GM19463 (cell line): Measurements from ENCODE around the gene MAN2A2.
"Not testable (repeated sequence)": the region's sequence is repeated elsewhere in the genome, so short reads cannot be mapped to it uniquely, and the experiment has no call there.

ENCODE experiments used
- ATAC-seq: cut with Tn5 transposase; IDR thresholded peaks from one replicate; pipeline ENCODE4 v1.9.1; 2021; ENCODE audit warnings: mild to moderate bottlenecking, moderate library complexity; ENCODE audit not compliant: unreplicated experiment

Gene MAN2A2

DNA sequence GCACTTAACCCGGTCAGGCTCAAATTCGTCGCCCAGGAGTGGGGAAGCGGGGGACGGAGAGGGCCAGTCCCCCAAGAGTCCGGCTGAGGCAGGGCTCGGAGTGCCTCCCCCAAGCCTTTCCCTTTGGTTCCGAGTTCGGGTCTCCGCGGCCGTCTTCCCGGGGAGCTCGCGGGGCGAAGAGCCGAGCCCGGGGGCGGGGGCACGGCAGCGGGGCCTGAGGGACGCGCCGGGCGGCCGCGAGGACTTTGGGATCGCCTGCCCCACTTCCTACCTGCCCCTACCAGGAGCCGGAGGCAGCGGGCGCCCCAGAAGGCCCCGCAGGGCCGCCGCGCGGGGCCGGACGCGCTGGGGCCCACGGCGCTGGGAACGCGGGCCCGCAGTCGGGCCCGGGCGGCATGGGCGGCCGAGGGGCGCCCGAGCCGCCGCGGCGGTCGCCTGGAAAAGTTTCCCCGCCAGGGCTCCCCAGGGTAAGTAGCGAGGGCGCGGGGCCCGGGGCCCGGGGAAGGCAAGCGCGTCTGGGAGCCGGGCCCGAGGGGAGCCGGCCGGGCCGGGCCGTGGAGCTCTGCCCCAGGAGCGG lies 31.9 kb upstream of the MAN2A2 start:
- peak; percentile 22 for ATAC-seq

DNA sequence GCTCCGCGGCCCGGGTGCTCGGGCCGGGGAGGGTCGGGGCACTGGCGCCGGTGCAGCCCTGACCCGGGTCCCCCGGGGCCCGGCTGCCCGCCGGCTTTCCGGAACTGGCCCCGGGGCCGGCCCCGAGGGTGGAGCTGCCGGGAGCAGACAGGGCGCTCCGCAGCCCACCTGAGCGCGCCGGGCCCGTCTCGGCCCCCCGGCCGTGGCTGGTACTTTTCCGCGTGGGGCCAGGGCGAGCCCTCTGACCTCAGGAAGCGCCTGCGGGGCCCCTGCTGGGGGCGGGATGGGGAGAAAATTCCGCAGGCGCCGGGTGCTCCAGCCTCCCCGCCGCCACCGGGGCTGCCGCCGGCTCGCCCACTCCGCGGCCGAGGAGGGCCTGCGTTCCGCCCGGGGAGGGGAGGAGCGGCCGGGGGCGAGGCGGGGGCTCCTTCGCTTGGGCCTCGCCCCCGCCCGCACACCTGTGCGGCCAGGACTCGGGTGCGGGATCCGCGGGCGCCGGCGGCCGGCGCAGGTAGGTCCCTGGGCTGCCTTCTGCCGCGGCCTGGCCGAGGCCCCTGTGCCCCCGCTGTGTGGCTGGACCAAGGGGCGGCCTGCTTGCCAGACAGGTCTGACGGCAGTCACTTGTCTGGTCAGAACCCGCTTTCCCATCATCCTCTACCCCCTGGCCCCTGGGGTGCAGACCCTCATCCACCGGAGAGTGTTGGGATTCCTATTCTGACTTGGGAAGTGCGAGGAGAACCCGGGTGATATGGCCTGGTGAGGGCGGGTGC lies 31.2 kb upstream of the MAN2A2 start:
- peak; percentile 24 for ATAC-seq

DNA sequence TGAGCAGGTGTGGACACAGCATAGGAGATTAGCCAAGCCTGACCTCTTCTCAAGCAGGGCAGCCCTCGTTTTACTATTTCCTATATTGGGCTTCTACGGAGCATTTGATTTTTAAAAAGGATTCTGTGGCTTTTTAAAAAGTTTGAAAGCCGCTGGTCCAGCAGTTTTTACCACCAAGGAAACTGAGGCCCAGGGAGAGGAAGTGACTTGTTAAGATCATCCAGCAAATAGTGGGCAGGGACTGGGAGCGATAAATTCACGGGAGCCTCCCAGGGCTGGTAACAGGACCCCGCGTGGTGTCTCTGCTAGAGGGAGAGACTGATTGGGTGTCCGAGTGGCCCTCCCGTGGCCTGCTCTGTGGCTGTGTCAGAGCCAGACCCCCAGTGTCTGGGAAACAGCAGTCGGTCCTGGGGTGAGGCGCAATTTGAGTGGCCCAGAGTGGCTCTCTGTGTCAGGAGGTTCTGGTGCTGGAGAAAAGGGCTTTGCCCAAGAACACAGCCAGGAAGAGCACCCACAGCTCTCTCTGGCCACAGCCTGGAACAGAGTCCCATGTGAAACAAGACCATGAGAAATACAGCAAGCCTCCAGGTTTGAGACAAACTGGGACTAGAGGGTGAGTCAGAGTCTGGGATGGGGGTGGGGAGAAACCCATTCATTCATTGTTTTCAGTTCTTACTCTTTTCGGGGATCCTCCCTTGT lies 30.5 kb upstream of the MAN2A2 start:
- ATAC-seq = no peak

DNA sequence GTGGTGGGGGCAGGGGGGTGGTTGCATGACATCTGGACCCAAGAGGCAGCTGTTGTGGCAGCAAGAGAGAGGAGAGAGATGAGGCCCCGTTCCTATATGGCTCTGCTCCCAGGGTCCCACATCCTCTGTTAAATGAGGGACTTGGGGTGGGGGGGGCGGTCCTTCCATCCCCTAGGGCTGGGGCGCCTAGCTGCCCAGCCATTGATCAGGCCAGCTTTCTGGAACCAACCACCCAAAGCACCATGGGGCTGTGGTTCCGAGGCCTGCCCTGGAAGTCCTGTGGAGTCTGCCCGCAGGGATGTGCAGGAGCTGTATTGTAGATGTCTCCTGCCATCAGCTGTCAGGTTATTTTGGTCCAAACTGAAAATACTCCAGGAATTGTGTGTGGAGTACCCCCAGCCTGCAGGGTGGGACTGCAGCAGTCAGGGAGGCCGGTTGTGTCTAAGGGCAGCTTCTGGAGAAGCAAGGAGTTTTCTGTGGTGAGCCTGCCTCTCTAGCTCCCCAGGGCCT lies 29.6 kb upstream of the MAN2A2 start:
- ATAC-seq = no peak

DNA sequence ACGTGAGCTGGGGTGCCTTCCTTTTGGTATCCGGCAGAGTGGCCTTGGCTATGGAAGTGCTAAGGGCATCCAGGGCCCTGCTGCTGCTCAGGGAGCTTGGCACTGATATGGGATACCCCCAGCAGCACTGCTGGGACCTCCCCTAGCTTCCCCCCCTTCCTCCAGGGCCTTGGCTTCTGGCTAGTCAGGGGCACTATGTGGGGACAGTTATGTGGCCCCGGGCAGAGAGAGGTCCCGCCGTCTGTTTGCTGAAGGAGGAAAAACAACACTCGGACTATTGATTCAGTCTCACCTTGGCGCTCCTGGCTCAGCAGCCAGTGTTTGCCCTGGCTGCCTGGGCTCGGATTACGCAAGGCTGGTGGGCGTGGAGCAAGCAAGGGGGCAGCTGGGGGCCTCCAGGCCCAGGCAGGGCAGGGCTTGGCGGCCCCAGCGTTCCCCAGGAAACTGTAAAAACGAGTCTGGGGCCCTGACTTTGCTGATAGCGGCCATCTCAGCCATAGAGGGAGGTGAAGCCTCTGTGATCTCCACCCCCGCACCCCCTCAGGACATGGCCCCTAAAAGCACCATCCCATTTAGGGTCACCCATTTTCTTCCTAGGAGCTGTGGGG lies 29.0 kb upstream of the MAN2A2 start:
- no peak for ATAC-seq

DNA sequence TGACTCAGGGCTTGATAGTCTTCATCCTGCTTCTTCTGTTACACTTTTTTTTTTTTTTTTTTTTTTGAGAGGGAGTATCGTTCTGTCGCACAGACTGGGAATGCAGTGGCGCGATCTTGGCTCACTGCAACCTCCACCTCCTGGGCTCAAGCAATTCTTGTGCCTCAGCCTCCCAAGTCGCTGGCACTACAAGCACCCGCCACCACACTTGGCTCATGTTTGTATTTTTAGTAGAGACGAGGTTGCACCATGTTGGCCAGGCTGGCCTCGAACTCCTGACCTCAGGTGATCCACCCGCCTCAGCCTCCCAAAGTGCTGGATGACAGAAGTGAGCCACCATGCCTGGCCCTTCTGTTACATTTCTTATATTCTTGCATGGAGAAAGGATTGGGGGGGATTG lies 28.1 kb upstream of the MAN2A2 start:
- not testable (repeated sequence) for ATAC-seq

DNA sequence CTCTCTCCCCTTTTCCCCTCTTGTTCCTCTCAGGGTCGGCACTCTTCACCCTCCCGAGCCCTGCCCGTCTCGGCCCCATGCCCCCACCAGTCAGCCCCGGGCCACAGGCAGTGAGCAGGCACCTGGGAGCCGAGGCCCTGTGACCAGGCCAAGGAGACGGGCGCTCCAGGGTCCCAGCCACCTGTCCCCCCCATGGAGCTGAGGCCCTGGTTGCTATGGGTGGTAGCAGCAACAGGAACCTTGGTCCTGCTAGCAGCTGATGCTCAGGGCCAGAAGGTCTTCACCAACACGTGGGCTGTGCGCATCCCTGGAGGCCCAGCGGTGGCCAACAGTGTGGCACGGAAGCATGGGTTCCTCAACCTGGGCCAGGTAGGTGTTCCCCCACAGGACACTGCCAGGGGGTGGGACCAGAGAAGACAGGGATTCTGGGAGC lies 27.5 kb upstream of the MAN2A2 start:
- ATAC-seq = no peak

DNA sequence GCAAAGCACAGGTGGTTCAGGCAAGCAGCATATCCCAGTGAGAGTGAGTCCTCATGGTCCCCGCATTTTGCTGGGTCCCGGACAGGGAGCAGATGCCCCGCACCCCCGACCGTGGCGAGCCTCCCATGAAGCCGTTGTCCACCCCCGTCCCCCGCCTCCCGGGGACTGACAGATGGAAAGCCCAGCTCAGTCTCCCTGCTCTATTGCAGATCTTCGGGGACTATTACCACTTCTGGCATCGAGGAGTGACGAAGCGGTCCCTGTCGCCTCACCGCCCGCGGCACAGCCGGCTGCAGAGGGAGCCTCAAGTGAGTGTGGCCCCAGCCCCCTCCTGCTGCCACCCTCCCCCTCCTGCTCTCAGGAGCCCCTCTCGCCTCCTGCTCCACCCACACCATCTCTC lies 27.1 kb upstream of the MAN2A2 start:
- ATAC-seq = no peak

DNA sequence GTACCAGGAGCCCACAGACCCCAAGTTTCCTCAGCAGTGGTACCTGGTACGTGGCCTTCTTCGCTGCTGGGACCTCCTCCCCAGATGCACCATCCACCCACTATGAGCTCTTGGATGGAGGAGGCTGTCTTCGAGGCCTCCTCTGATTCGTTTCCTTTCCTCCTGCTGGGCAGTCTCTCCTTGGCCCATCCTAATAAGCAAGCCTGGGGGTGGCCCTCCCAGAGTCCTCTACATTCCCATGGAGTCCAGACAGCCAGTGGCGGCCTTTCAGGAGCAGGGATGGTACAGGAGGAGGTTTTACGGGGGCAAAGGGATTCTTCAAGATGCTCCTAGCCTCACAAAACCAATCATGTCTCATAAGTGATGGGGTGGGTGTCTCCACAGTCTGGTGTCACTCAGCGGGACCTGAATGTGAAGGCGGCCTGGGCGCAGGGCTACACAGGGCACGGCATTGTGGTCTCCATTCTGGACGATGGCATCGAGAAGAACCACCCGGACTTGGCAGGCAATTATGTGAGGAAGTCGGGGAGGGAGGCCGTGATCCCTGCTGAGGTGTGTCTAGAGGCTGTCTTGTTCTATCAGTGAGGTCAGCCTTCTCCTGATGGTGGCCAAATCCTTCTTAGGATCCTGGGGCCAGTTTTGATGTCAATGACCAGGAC lies 26.5 kb upstream of the MAN2A2 start:
- no peak for ATAC-seq

DNA sequence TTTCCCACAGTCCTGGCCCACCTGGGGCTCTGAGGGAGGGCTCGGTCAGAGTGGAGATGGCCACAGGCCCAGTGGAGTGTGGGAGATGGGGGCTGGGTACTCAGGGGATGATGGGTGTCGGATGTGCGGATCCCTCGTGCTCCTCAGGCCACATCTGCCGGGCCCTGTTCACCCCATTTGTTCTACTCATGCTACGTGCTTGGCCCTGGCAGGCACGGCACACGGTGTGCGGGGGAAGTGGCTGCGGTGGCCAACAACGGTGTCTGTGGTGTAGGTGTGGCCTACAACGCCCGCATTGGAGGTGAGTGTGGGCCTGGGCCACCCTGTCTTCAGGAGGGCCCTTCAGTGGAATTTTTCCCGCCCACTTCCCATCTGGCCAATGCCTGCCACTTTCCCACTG lies 25.8 kb upstream of the MAN2A2 start:
- ATAC-seq = no peak

DNA sequence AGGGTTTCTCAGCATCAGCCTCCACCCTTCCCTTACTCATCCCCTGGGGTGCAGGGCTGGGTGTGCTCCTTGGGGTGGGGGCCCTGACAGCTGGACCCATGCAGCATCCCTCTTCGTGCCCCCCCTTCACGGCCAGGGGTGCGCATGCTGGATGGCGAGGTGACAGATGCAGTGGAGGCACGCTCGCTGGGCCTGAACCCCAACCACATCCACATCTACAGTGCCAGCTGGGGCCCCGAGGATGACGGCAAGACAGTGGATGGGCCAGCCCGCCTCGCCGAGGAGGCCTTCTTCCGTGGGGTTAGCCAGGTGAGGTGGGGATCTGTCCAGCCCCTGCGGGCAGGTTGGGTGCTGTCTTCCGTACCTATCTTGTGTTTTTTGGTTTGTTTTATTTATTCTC lies 25.1 kb upstream of the MAN2A2 start:
- ATAC-seq = no peak

DNA sequence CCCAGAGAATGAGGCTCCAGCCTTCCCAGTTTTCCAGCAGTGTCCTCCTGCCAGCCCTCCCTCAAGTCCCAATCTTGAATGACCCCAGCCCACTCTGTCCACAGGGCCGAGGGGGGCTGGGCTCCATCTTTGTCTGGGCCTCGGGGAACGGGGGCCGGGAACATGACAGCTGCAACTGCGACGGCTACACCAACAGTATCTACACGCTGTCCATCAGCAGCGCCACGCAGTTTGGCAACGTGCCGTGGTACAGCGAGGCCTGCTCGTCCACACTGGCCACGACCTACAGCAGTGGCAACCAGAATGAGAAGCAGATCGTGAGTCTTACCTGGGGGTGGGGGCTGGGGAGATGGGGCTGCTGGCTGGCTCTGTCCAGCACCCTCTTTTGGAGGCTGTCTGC lies 24.4 kb upstream of the MAN2A2 start:
- ATAC-seq = no peak

DNA sequence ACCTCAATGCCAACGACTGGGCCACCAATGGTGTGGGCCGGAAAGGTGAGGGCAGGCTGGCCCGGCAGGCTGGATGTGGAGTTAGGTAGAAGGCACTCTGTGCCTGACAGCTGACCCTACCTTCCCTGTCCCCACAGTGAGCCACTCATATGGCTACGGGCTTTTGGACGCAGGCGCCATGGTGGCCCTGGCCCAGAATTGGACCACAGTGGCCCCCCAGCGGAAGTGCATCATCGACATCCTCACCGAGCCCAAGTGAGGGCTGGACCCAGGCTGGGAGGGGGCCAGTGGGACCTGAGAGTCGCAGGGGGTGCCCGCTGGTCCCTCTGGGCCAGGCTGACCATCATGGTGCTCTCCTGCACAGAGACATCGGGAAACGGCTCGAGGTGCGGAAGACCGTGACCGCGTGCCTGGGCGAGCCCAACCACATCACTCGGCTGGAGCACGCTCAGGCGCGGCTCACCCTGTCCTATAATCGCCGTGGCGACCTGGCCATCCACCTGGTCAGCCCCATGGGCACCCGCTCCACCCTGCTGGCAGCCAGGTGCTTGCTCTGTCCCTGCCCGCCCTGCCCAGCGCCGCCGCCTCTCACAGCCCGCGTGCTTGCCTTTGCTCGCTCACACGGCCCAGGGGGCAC lies 23.3 kb upstream of the MAN2A2 start:
- no peak for ATAC-seq

DNA sequence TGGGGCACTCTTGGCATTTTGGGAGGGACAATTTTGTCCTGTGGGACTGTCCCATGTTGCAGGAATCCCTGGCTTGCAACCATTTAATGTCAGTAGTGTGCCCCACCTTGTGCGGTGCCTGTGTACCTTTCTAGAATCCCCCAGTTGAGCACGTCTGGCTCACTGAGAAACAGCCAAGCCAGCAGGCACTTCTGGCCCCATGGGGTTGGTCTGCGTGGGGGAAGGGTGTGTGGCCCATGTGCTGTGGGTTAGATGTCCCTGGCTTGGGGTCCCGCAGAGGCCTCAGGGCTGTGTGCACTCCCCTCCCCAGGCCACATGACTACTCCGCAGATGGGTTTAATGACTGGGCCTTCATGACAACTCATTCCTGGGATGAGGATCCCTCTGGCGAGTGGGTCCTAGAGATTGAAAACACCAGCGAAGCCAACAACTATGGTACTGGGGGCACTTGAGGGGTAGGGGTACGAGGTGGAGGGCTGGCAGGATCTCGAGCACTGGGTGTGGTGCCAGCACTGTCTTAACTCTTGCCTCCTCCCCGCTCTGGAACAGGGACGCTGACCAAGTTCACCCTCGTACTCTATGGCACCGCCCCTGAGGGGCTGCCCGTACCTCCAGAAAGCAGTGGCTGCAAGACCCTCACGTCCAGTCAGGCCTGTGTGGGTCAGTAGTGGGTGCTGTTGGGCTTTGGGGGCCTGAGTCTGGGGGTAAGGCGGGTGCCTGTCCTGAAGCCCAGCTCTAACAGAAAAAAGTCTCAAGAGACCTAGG lies 22.5 kb upstream of the MAN2A2 start:
- ATAC-seq = no peak

DNA sequence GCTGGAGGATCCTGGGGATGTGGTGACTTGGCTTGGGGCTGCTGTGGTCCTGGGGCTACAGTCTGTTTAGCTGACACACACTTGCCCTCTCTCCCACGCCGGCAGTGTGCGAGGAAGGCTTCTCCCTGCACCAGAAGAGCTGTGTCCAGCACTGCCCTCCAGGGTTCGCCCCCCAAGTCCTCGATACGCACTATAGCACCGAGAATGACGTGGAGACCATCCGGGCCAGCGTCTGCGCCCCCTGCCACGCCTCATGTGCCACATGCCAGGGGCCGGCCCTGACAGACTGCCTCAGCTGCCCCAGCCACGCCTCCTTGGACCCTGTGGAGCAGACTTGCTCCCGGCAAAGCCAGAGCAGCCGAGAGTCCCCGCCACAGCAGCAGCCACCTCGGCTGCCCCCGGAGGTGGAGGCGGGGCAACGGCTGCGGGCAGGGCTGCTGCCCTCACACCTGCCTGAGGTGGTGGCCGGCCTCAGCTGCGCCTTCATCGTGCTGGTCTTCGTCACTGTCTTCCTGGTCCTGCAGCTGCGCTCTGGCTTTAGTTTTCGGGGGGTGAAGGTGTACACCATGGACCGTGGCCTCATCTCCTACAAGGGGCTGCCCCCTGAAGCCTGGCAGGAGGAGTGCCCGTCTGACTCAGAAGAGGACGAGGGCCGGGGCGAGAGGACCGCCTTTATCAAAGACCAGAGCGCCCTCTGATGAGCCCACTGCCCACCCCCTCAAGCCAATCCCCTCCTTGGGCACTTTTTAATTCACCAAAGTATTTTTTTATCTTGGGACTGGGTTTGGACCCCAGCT lies 21.7 kb upstream of the MAN2A2 start:
- ATAC-seq = no peak

DNA sequence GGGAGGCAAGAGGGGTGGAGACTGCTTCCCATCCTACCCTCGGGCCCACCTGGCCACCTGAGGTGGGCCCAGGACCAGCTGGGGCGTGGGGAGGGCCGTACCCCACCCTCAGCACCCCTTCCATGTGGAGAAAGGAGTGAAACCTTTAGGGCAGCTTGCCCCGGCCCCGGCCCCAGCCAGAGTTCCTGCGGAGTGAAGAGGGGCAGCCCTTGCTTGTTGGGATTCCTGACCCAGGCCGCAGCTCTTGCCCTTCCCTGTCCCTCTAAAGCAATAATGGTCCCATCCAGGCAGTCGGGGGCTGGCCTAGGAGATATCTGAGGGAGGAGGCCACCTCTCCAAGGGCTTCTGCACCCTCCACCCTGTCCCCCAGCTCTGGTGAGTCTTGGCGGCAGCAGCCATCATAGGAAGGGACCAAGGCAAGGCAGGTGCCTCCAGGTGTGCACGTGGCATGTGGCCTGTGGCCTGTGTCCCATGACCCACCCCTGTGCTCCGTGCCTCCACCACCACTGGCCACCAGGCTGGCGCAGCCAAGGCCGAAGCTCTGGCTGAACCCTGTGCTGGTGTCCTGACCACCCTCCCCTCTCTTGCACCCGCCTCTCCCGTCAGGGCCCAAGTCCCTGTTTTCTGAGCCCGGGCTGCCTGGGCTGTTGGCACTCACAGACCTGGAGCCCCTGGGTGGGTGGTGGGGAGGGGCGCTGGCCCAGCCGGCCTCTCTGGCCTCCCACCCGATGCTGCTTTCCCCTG lies 21.0 kb upstream of the MAN2A2 start:
- ATAC-seq = no peak

DNA sequence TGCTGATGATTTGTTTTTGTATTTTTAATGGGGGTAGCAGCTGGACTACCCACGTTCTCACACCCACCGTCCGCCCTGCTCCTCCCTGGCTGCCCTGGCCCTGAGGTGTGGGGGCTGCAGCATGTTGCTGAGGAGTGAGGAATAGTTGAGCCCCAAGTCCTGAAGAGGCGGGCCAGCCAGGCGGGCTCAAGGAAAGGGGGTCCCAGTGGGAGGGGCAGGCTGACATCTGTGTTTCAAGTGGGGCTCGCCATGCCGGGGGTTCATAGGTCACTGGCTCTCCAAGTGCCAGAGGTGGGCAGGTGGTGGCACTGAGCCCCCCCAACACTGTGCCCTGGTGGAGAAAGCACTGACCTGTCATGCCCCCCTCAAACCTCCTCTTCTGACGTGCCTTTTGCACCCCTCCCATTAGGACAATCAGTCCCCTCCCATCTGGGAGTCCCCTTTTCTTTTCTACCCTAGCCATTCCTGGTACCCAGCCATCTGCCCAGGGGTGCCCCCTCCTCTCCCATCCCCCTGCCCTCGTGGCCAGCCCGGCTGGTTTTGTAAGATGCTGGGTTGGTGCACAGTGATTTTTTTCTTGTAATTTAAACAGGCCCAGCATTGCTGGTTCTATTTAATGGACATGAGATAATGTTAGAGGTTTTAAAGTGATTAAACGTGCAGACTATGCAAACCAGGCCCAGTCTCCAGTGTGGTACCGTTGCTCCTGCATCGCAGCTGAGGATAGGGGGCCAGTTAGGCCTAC lies 20.1 kb upstream of the MAN2A2 start:
- no peak for ATAC-seq

DNA sequence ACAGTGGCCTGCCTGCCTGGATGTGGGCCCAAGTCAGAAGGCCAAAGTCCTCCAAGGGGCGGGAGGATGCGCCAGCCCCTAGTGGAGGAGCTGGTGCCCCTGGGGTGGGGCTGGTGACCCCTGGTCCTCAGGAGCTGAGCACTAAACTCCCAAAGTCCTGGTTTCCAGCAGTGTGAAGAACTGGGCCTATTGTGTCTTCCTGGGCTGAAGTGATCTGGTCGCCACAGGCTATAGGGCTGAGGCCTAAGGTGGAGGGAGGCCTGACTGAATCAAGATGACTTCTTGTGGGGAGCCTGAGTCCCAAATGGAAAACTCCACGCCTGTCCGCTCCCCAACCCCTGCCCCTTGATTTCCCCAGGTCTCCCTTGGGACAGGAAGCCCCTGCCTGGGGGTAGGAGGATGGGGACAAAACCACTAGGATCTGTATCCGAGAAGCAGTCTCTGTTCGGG lies 19.6 kb upstream of the MAN2A2 start:
- ATAC-seq = no peak
